ENCODE measurements around the gene TNIK. TPM values are rescaled to one million over a fixed set of nuclear protein-coding genes. Genes with fewer than 3 reads are reported as not detected.

Gene TNIK
- total RNA-seq, 1 donor from 2014 or later: 35.3 TPM

DNA sequence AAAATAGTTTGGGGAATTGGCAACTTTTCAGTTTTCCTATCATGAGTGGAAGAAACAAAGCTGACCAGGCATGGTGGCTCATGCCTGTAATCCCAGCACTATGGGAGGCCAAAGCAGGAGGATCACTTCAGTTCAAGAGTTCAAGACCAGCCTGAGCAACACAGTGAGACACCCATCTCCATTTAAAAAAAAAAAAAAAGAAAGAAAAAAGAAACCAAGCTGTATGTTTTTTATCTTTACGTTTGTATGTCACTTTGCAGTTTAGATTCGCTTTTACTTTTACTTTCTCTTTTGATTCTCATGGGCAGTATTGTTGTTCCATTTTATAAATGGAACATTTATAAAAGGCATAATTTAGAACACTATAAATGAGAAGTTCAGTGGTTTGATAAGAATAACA is 31.2 kb upstream of the TNIK start:
- no peaks in the 10 kb centered on the region for H3K9me3 ChIP-seq
- H3K36me3 ChIP-seq: no peaks in the 10 kb centered on the region
- no peak overlapping the region for H3K27ac ChIP-seq
- H3K4me1 ChIP-seq: no peaks in the 10 kb centered on the region
- DNase-seq: no peak
- intact Hi-C loops (cut with DNase I): no loop called here
- no peaks in the 10 kb centered on the region for H3K27me3 ChIP-seq
- TF ChIP-seq, protein P1, sequence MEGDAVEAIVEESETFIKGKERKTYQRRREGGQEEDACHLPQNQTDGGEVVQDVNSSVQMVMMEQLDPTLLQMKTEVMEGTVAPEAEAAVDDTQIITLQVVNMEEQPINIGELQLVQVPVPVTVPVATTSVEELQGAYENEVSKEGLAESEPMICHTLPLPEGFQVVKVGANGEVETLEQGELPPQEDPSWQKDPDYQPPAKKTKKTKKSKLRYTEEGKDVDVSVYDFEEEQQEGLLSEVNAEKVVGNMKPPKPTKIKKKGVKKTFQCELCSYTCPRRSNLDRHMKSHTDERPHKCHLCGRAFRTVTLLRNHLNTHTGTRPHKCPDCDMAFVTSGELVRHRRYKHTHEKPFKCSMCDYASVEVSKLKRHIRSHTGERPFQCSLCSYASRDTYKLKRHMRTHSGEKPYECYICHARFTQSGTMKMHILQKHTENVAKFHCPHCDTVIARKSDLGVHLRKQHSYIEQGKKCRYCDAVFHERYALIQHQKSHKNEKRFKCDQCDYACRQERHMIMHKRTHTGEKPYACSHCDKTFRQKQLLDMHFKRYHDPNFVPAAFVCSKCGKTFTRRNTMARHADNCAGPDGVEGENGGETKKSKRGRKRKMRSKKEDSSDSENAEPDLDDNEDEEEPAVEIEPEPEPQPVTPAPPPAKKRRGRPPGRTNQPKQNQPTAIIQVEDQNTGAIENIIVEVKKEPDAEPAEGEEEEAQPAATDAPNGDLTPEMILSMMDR (IDR thresholded peaks at IDR 0.05): no peak
- peak overlapping the region; percentile 12 for H3K4me3 ChIP-seq
- no peak for ATAC-seq

DNA sequence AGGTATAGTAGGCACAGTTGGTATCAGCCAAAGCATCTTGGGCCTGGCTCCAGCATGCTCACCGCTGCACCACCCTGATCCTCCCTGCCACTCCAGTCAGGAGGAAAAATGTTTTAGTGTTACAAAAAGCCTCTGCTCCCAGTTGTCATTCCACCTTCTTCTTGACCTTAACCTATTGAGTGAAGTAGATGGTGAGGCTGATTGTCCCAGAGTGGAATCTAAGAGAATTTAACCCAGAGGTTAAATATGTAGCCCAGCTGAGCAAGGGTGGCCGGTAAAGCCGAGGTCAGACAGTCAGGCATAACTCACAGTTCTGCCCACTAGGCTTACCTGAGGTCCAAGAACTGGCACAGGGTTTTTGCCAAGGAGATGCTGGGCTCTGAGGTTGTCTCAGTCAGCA is 30.7 kb upstream of the TNIK start:
- intact Hi-C loops (cut with DNase I): no loop called here
- no peak overlapping the region for H3K27ac ChIP-seq
- H3K4me3 ChIP-seq: no peak overlapping the region

DNA sequence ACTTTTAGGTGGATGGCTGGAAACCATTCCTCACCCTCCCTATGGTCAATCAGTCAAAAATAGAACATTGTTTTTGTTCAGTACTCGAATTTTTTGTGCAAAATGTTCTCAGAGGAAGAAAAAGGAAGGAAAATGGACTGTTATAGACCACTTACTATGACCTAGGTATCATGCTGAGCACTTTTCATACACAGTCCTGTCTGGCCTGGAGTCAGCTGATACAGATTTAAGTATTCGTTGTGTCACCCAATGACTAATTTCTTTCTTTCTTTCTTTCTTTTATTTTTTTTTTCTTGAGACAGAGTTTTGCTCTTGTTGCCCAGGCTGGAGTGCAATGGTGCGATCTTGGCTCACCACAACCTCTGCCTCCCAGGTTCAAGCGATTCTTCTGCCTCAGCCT is 29.1 kb upstream of the TNIK start:
- no peak for ATAC-seq
- H3K4me3 ChIP-seq: no peak overlapping the region

More for the DNA sequence above, 30.7 kb upstream of the TNIK start:
- Histone ChIP-seq H3K4me1 (no peaks in the 10 kb centered on the region), H3K36me3 (no peaks in the 10 kb centered on the region), H3K9me3 (no peaks in the 10 kb centered on the region), H3K27me3 (no peaks in the 10 kb centered on the region)
- no peak for ATAC-seq
- DNase-seq: no peak
- TF ChIP-seq, protein P1 (IDR thresholded peaks at IDR 0.05): no peak

DNA sequence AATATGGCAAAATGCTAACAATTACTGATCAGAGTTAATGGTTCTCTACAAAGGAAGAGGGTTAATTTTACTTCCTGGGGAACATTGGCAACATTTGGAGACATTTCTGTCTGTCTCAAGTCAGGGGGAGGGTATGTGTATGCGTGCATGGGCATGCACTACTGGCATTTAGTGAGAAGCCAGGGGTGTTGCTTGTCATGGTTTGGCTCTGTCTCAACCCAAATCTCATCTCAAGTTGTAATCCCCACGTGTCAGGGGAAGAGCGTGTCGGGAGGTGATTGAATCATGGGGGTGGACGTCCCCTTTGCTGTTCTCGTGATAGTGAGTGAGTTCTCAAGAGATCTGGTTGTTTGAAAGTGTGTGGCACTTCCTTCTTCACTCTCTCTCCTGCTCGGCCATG is 28.3 kb upstream of the TNIK start:
- no peaks in the 10 kb centered on the region for H3K9me3 ChIP-seq
- no peaks in the 10 kb centered on the region for H3K36me3 ChIP-seq
- no peak for ATAC-seq
- H3K27ac ChIP-seq: no peak overlapping the region
- no peaks in the 10 kb centered on the region for H3K4me1 ChIP-seq
- H3K27me3 ChIP-seq: no peaks in the 10 kb centered on the region
- H3K4me3 ChIP-seq: no peak overlapping the region
- no peak for DNase-seq
- TF ChIP-seq, protein P1 (IDR thresholded peaks at IDR 0.05): no peak
- intact Hi-C loops (cut with DNase I): no loop called here

More for the DNA sequence above, 29.1 kb upstream of the TNIK start:
- H3K27me3 ChIP-seq: no peaks in the 10 kb centered on the region
- TF ChIP-seq, protein P1 (IDR thresholded peaks at IDR 0.05): no peak
- no peak for DNase-seq
- H3K4me1 ChIP-seq: no peaks in the 10 kb centered on the region
- H3K27ac ChIP-seq: no peak overlapping the region
- intact Hi-C loops (cut with DNase I): no loop called here
- H3K36me3 ChIP-seq: no peaks in the 10 kb centered on the region
- no peaks in the 10 kb centered on the region for H3K9me3 ChIP-seq

DNA sequence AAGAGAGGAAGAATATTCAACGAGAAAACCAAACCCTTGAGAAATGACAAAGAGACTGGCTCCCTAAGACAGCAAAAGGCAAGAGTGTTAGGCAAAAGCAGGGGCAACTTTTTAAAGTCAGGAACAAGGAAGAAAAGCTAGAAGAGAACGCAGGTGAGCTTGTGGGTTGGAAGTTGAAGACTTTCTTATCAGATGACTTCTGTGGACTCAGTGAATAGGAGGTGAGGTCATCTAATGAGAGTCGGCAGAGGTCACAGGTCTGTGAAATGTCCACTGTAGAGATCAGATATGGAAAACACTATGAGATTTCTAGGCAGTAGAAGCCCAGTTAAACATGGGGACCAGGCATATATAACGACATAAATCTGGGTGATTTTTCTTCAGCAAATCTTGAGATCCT is 27.2 kb upstream of the TNIK start:
- no peaks in the 10 kb centered on the region for H3K27me3 ChIP-seq
- DNase-seq (no peak), ATAC-seq (no peak)
- no peak overlapping the region for H3K27ac ChIP-seq
- intact Hi-C loops (cut with DNase I): no loop called here
- no peak overlapping the region for H3K4me3 ChIP-seq
- no peaks in the 10 kb centered on the region for H3K36me3 ChIP-seq
- H3K9me3 ChIP-seq: no peaks in the 10 kb centered on the region
- no peaks in the 10 kb centered on the region for H3K4me1 ChIP-seq
- TF ChIP-seq, protein P1 (IDR thresholded peaks at IDR 0.05): no peak

DNA sequence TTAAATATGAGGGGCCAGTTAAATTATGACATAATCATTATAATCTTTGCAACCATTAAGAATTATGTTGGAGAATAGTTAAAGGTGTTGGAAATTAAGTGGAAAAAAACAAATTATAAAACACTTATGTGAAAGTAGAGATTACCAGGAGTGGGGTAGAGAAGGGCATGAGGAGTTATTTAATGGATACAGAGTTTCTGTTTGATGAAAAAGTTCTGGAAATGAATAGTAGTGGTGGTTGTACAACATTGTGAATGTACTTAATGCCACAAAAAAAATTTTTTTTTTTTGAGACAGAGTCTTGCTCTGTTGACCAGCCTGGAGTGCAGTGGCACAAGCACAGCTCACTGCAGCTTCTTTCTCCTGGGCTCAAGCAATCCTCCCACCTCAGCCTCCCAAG is 25.1 kb upstream of the TNIK start:
- TF ChIP-seq, protein P1 (IDR thresholded peaks at IDR 0.05): no peak
- Histone ChIP-seq H3K27me3 (no peaks in the 10 kb centered on the region), H3K36me3 (no peaks in the 10 kb centered on the region), H3K4me3 (no peak overlapping the region), H3K9me3 (no peaks in the 10 kb centered on the region), H3K27ac (no peak overlapping the region), H3K4me1 (no peaks in the 10 kb centered on the region)
- ATAC-seq (no peak), DNase-seq (no peak)
- intact Hi-C loops (cut with DNase I): no loop called here

Measured in upper lobe of right lung (tissue), 1 donor.